Neural cell (in vitro differentiated cells): ENCODE results near the gene RTP2.

Source experiments
- EP300 ChIP-seq: fragments of 450-650 bp; conservative IDR thresholded peaks from 2 replicates; pipeline ENCODE4 v1.6.1; 2014; ENCODE audit warnings: antibody characterized with exemption, mild to moderate bottlenecking, moderate library complexity; ENCODE audit not compliant: poor library complexity, severe bottlenecking
- EZH2 ChIP-seq: fragments of 200-600, 300-800 bp; shearing (Covaris generic), sonication (generic); IDR thresholded peaks from 2 replicates; pipeline ENCODE4 v1.6.1; 2014; ENCODE audit warnings: antibody characterized with exemption, low read length, borderline replicate concordance, mild to moderate bottlenecking; ENCODE audit not compliant: insufficient read depth, poor library complexity, severe bottlenecking
- MXI1 ChIP-seq: fragments of 450-650 bp; conservative IDR thresholded peaks from 2 replicates; pipeline ENCODE4 v1.6.1; 2014; ENCODE audit warnings: antibody characterized with exemption, mild to moderate bottlenecking; ENCODE audit not compliant: poor library complexity, severe bottlenecking
- POLR2AphosphoS5 ChIP-seq: IDR thresholded peaks from 2 replicates; pipeline ENCODE4 v1.6.1; 2012
- RAD21 ChIP-seq: fragments of 450-650 bp; conservative IDR thresholded peaks from 2 replicates; pipeline ENCODE4 v1.6.1; 2014; ENCODE audit warnings: antibody characterized with exemption, mild to moderate bottlenecking, moderate library complexity
- TF ChIP-seq, protein P1 (sequence below): fragments of 450-650 bp; IDR thresholded peaks from 2 replicates; pipeline ENCODE4 v1.5.1; 2014; ENCODE audit warnings: antibody characterized with exemption, mild to moderate bottlenecking, moderate library complexity; ENCODE audit not compliant: poor library complexity, severe bottlenecking
- TF ChIP-seq, protein P2 (sequence below): IDR thresholded peaks from 2 replicates; pipeline ENCODE4 v1.6.1; 2012; ENCODE audit warnings: borderline replicate concordance

DNA sequence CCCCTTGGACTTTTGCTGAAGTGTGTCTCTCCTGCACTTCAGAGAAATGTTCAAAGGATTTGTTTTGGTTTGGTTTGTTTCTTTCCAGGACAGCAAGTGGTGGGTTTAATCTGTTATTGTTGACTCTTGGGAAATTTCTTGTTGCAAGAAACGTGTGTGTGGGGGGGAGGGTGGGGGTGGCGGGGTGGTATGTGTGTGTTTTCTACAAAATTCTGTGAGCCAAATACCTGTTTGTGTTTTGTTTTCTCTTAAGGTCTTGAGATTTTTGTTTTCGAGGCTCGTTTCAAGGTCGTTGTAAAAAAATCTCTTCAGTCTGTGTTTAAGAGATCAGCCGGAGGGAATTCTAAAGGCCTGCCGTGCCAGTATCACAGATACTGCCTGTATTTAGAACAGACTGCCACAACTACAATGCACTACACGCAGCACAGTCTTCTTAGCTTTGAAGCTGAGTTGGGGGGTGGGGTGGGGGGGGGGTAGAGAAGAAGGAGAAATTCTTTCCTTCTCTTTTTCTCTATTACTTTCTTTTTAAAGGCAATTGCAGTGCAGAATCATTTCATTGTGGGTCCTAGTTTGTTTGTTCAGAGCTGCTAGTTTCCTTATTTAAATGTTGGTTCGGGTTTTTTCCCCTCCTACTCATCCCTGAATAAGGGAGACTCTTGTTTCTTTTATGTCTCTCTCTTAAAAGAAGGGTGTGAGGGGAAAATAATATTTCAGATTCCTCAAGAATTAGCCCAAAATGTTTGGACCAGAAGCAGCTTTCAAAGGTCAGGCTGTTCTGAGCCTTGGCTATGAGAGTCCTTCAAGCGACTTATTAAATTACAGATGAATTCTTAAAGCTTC is 44.3 kb upstream of the RTP2 start:
- TF ChIP-seq, protein P1, sequence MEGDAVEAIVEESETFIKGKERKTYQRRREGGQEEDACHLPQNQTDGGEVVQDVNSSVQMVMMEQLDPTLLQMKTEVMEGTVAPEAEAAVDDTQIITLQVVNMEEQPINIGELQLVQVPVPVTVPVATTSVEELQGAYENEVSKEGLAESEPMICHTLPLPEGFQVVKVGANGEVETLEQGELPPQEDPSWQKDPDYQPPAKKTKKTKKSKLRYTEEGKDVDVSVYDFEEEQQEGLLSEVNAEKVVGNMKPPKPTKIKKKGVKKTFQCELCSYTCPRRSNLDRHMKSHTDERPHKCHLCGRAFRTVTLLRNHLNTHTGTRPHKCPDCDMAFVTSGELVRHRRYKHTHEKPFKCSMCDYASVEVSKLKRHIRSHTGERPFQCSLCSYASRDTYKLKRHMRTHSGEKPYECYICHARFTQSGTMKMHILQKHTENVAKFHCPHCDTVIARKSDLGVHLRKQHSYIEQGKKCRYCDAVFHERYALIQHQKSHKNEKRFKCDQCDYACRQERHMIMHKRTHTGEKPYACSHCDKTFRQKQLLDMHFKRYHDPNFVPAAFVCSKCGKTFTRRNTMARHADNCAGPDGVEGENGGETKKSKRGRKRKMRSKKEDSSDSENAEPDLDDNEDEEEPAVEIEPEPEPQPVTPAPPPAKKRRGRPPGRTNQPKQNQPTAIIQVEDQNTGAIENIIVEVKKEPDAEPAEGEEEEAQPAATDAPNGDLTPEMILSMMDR = no peak
- TF ChIP-seq EP300 (no peak), POLR2AphosphoS5 (no peak), EZH2 (no peak), MXI1 (no peak), RAD21 (no peak)
- TF ChIP-seq, protein P2, sequence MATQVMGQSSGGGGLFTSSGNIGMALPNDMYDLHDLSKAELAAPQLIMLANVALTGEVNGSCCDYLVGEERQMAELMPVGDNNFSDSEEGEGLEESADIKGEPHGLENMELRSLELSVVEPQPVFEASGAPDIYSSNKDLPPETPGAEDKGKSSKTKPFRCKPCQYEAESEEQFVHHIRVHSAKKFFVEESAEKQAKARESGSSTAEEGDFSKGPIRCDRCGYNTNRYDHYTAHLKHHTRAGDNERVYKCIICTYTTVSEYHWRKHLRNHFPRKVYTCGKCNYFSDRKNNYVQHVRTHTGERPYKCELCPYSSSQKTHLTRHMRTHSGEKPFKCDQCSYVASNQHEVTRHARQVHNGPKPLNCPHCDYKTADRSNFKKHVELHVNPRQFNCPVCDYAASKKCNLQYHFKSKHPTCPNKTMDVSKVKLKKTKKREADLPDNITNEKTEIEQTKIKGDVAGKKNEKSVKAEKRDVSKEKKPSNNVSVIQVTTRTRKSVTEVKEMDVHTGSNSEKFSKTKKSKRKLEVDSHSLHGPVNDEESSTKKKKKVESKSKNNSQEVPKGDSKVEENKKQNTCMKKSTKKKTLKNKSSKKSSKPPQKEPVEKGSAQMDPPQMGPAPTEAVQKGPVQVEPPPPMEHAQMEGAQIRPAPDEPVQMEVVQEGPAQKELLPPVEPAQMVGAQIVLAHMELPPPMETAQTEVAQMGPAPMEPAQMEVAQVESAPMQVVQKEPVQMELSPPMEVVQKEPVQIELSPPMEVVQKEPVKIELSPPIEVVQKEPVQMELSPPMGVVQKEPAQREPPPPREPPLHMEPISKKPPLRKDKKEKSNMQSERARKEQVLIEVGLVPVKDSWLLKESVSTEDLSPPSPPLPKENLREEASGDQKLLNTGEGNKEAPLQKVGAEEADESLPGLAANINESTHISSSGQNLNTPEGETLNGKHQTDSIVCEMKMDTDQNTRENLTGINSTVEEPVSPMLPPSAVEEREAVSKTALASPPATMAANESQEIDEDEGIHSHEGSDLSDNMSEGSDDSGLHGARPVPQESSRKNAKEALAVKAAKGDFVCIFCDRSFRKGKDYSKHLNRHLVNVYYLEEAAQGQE = no peak
